HEK293 (cell line): Measurements from ENCODE around the gene CEBPG.
A peak's percentile ranks its signal among the peaks of the same experiment; 100 is the strongest.

Source experiments
- CTCF ChIA-PET: fragments of 350-600 bp; formaldehyde crosslinking; extraction: SDS; loops from one replicate; lab custom pipeline; 2021; ENCODE audit warnings: antibody characterized with exemption; lab: Yijun Ruan, JAX
- POLR2A ChIA-PET: fragments of 300-600 bp; formaldehyde crosslinking; extraction: SDS; loops from one replicate; lab custom pipeline; 2020; ENCODE audit warnings: antibody characterized with exemption, inconsistent platforms; lab: Yijun Ruan, JAX
- H3K27ac ChIP-seq: fragments of 200-500 bp; sonication (Bioruptor generic); 2 replicates; pipeline ENCODE4 v1.5.1; 2014; ENCODE audit warnings: low read depth, low read length, control low read depth, inconsistent platforms; ENCODE audit errors: extremely low read depth
- H3K36me3 ChIP-seq, 2 experiments: fragments of 200-500 bp in 1 of 2; sonication (Bioruptor generic) in 1 of 2; 1 replicate in 1 of 2; 2 replicates in 1 of 2; pipeline ENCODE4 v1.5.1; 2014 to 2017; ENCODE audit warnings: inconsistent platforms in 2 of 2, low read length in 2 of 2; ENCODE audit not compliant: control insufficient read depth in 2 of 2, insufficient read depth in 1 of 2
- H3K4me1 ChIP-seq: fragments of 200-500 bp; sonication (Bioruptor generic); 2 replicates; pipeline ENCODE4 v1.5.1; 2014; ENCODE audit warnings: mild to moderate bottlenecking, low read length, inconsistent platforms; ENCODE audit not compliant: control insufficient read depth, insufficient read depth
- H3K4me3 ChIP-seq: 2 replicates; pipeline ENCODE4 v1.5.1; 2011; ENCODE audit warnings: low read depth, mild to moderate bottlenecking, control low read depth, low read length, moderate library complexity
- H3K9me3 ChIP-seq: fragments of 200-500 bp; sonication (Bioruptor generic); 2 replicates; pipeline ENCODE4 v1.5.1; 2014; ENCODE audit warnings: low read depth, low read length, inconsistent platforms; ENCODE audit not compliant: control insufficient read depth, insufficient read depth
- AEBP2 ChIP-seq: fragments of 450-650 bp; formaldehyde crosslinking; IDR thresholded peaks from 2 replicates; pipeline ENCODE4 v1.5.1; 2016; ENCODE audit warnings: missing biosample characterization, missing genetic modification characterization, borderline replicate concordance
- HOXD13 ChIP-seq: sonication (generic); formaldehyde crosslinking; IDR thresholded peaks from 2 replicates; pipeline ENCODE4 v1.8.0; 2022; ENCODE audit warnings: missing genetic modification reagents, borderline replicate concordance
- IKZF3 ChIP-seq: fragments of 450-650 bp; IDR thresholded peaks from 2 replicates; pipeline ENCODE4 v1.5.0; 2018; ENCODE audit warnings: missing biosample characterization, mild to moderate bottlenecking, missing genetic modification characterization, moderate library complexity
- MYNN ChIP-seq: fragments of 450-650 bp; formaldehyde crosslinking; IDR thresholded peaks from 2 replicates; pipeline ENCODE4 v1.5.1; 2016; ENCODE audit warnings: missing biosample characterization, missing genetic modification characterization, borderline replicate concordance
- SALL2 ChIP-seq: fragments of 450-650 bp; formaldehyde crosslinking; IDR thresholded peaks from 2 replicates; pipeline ENCODE4 v1.5.0; 2017; ENCODE audit warnings: missing biosample characterization, mild to moderate bottlenecking, missing genetic modification characterization, borderline replicate concordance
- SETDB1 ChIP-seq: IDR thresholded peaks from one replicate; pipeline ENCODE4 v1.6.1; 2017; ENCODE audit warnings: mild to moderate bottlenecking, low read length, moderate library complexity, mixed read lengths; ENCODE audit not compliant: insufficient read length
- SP2 ChIP-seq: fragments of 450-650 bp; formaldehyde crosslinking; IDR thresholded peaks from 2 replicates; pipeline ENCODE4 v1.5.1; 2016; ENCODE audit warnings: missing biosample characterization, missing genetic modification characterization
- ZBTB48 ChIP-seq: fragments of 450-650 bp; formaldehyde crosslinking; IDR thresholded peaks from 2 replicates; pipeline ENCODE4 v1.5.1; 2016; ENCODE audit warnings: missing biosample characterization, missing genetic modification characterization
- ZEB2 ChIP-seq: fragments of 450-650 bp; formaldehyde crosslinking; IDR thresholded peaks from 2 replicates; pipeline ENCODE4 v1.5.1; 2016; ENCODE audit warnings: missing biosample characterization, missing genetic modification characterization
- ZIC2 ChIP-seq: fragments of 450-650 bp; formaldehyde crosslinking; IDR thresholded peaks from 2 replicates; pipeline ENCODE4 v1.5.1; 2016; ENCODE audit warnings: missing biosample characterization, missing genetic modification characterization
- ZNF121 ChIP-seq: fragments of 450-650 bp; formaldehyde crosslinking; IDR thresholded peaks from 2 replicates; pipeline ENCODE4 v1.5.1; 2016; ENCODE audit warnings: missing biosample characterization, missing genetic modification characterization
- ZNF169 ChIP-seq: fragments of 450-650 bp; formaldehyde crosslinking; IDR thresholded peaks from 2 replicates; pipeline ENCODE4 v1.5.1; 2016; ENCODE audit warnings: missing biosample characterization, missing genetic modification characterization
- ZNF175 ChIP-seq: fragments of 450-650 bp; formaldehyde crosslinking; IDR thresholded peaks from 2 replicates; pipeline ENCODE4 v1.5.1; 2016; ENCODE audit warnings: missing biosample characterization, missing genetic modification characterization
- ZNF202 ChIP-seq: fragments of 450-650 bp; formaldehyde crosslinking; IDR thresholded peaks from 2 replicates; pipeline ENCODE4 v1.5.1; 2016; ENCODE audit warnings: missing biosample characterization, missing genetic modification characterization, borderline replicate concordance
- ZNF214 ChIP-seq: fragments of 450-650 bp; formaldehyde crosslinking; IDR thresholded peaks from 2 replicates; pipeline ENCODE4 v1.5.1; 2017; ENCODE audit warnings: missing biosample characterization, mild to moderate bottlenecking, missing genetic modification characterization, borderline replicate concordance
- ZNF274 ChIP-seq, 2 experiments: fragments of 200-500 bp in 1 of 2; fragments of 450-650 bp in 1 of 2; sonication (Bioruptor generic) in 1 of 2; formaldehyde crosslinking in 1 of 2; IDR thresholded peaks; 2 replicates each; pipeline versions ENCODE4 v1.5.1 to v1.6.1; 2014 to 2016; ENCODE audit warnings: borderline replicate concordance in 1 of 2, inconsistent platforms in 1 of 2, low read length in 1 of 2, missing biosample characterization in 1 of 2, missing genetic modification characterization in 1 of 2
- ZNF292 ChIP-seq: fragments of 450-650 bp; formaldehyde crosslinking; IDR thresholded peaks from 2 replicates; pipeline ENCODE4 v1.5.1; 2016; ENCODE audit warnings: low read depth, missing biosample characterization, missing genetic modification characterization, borderline replicate concordance
- ZNF311 ChIP-seq: fragments of 450-650 bp; formaldehyde crosslinking; IDR thresholded peaks from 2 replicates; pipeline ENCODE4 v1.5.1; 2017; ENCODE audit warnings: missing biosample characterization, missing genetic modification characterization, borderline replicate concordance
- ZNF341 ChIP-seq: fragments of 450-650 bp; formaldehyde crosslinking; IDR thresholded peaks from 2 replicates; pipeline ENCODE4; 2016; ENCODE audit warnings: low read depth, missing biosample characterization, missing genetic modification characterization
- ZNF354C ChIP-seq: fragments of 450-650 bp; formaldehyde crosslinking; IDR thresholded peaks from 2 replicates; pipeline ENCODE4 v1.5.1; 2016; ENCODE audit warnings: missing biosample characterization, missing genetic modification characterization, low read depth, borderline replicate concordance
- ZNF366 ChIP-seq: fragments of 450-650 bp; formaldehyde crosslinking; conservative IDR thresholded peaks from 2 replicates; pipeline ENCODE4 v1.5.1; 2016; ENCODE audit warnings: missing biosample characterization, missing genetic modification characterization
- ZNF416 ChIP-seq: fragments of 450-650 bp; formaldehyde crosslinking; IDR thresholded peaks from 2 replicates; pipeline ENCODE4 v1.5.1; 2016; ENCODE audit warnings: missing biosample characterization, missing genetic modification characterization
- ZNF558 ChIP-seq: fragments of 450-650 bp; formaldehyde crosslinking; IDR thresholded peaks from 2 replicates; pipeline ENCODE4 v1.5.1; 2016; ENCODE audit warnings: missing biosample characterization, missing genetic modification characterization
- ZNF571 ChIP-seq: fragments of 450-650 bp; formaldehyde crosslinking; IDR thresholded peaks from 2 replicates; pipeline ENCODE4 v1.5.0; 2017; ENCODE audit warnings: missing biosample characterization, missing genetic modification characterization
- ZNF600 ChIP-seq: fragments of 450-650 bp; formaldehyde crosslinking; IDR thresholded peaks from 2 replicates; pipeline ENCODE4 v1.5.1; 2016; ENCODE audit warnings: missing biosample characterization, missing genetic modification characterization
- ZNF660 ChIP-seq: fragments of 450-650 bp; IDR thresholded peaks from 2 replicates; pipeline ENCODE4 v1.5.1; 2018; ENCODE audit warnings: missing biosample characterization, mild to moderate bottlenecking, missing genetic modification characterization
- TF ChIP-seq, protein P1 (sequence below): fragments of 450-650 bp; formaldehyde crosslinking; IDR thresholded peaks from 2 replicates; pipeline ENCODE4 v1.5.1; 2016; ENCODE audit warnings: missing biosample characterization, missing genetic modification characterization
- TF ChIP-seq, protein P2 (sequence below): fragments of 450-650 bp; formaldehyde crosslinking; IDR thresholded peaks from 2 replicates; pipeline ENCODE4 v1.5.1; 2016; ENCODE audit warnings: missing biosample characterization, missing genetic modification characterization, borderline replicate concordance
- TF ChIP-seq, protein P3 (sequence below): fragments of 450-650 bp; formaldehyde crosslinking; IDR thresholded peaks from 2 replicates; pipeline ENCODE4 v1.5.1; 2017; ENCODE audit warnings: missing biosample characterization, missing genetic modification characterization

CEBPG gene

GRCh38 chr19:33366897-33367296 lies 6.6 kb upstream of the CEBPG start (continued):
- TF ChIP-seq ZNF274 (IDR thresholded peaks at IDR 0.05; ENCODE audit: low read length), result no peak
- TF ChIP-seq ZNF274 (tag by site-specific recombination; IDR thresholded peaks at IDR 0.05; ENCODE audit: borderline replicate concordance), result no peak
- TF ChIP-seq SALL2, result no peak
- no peak for TF ChIP-seq ZNF121 (tag by site-specific recombination)
- no peak for TF ChIP-seq ZNF660
- TF ChIP-seq ZIC2 (tag by site-specific recombination), result no peak
- TF ChIP-seq ZNF341 (tag by site-specific recombination), result no peak
- TF ChIP-seq, protein P1, sequence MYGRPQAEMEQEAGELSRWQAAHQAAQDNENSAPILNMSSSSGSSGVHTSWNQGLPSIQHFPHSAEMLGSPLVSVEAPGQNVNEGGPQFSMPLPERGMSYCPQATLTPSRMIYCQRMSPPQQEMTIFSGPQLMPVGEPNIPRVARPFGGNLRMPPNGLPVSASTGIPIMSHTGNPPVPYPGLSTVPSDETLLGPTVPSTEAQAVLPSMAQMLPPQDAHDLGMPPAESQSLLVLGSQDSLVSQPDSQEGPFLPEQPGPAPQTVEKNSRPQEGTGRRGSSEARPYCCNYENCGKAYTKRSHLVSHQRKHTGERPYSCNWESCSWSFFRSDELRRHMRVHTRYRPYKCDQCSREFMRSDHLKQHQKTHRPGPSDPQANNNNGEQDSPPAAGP (tag by site-specific recombination), result no peak
- TF ChIP-seq SP2 (tag by site-specific recombination), result no peak
- TF ChIP-seq ZNF169 (tag by site-specific recombination), result no peak
- no peak for TF ChIP-seq ZNF366

DNA sequence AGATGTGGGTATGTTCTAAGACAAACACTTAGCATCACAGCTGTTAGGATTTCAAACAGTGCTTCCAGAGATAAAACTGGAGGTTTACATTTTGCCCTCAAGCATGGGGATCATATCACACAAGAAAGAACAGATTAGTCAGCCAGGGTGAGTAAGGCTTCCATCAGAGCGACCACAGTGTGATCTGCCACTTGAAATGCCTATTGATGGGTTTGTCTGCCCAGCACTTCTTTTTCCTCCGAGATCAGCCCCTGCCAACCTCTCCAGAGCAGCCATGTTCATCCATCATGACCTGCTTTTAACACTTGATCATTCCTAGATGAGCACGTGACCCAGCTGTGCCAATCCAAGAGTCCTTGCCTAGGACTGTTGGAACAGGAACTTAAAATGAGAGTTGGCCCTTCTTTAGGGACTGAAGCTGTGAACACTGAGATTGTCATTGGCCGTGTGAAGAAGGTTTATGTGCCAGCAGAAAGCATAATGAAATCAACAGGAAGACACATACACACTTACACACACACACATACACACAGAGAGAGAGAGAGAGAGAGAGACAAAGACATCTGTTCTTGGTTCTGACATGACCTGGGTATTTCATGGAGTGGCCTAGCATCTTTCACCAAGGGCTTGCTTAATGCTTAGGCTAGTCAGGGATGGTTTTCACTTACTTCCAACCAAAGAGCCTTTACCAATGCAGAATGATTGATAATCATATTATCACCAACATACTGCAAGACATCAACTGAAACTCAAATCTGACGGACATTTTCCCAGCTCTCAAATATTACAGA lies 5.2 kb upstream of the CEBPG start:
- CTCF ChIA-PET, result interaction anchor here (0.5 to 1.6 kb wide), 6 partner anchors 12 to 413 kb away, joined by 3 to 6 read pairs (median 3); no protein-coding TSS in a partner anchor
- H3K27ac ChIP-seq, result no peak overlapping the region
- POLR2A ChIA-PET, result interaction anchor here (1.0 to 1.5 kb wide), 2 partner anchors 10 to 66 kb away, joined by 4 to 5 read pairs; no protein-coding TSS in a partner anchor
- H3K9me3 ChIP-seq, result no peaks in the 10 kb centered on the region; the same call in 1 of the 2 replicates
- H3K36me3 ChIP-seq, result no peaks in the 10 kb centered on the region
- no peak overlapping the region for H3K4me3 ChIP-seq
- peaks cover 2% of the 10 kb centered on the region; the same call in 1 of the 2 replicates for H3K4me1 ChIP-seq
- TF ChIP-seq, protein P2, sequence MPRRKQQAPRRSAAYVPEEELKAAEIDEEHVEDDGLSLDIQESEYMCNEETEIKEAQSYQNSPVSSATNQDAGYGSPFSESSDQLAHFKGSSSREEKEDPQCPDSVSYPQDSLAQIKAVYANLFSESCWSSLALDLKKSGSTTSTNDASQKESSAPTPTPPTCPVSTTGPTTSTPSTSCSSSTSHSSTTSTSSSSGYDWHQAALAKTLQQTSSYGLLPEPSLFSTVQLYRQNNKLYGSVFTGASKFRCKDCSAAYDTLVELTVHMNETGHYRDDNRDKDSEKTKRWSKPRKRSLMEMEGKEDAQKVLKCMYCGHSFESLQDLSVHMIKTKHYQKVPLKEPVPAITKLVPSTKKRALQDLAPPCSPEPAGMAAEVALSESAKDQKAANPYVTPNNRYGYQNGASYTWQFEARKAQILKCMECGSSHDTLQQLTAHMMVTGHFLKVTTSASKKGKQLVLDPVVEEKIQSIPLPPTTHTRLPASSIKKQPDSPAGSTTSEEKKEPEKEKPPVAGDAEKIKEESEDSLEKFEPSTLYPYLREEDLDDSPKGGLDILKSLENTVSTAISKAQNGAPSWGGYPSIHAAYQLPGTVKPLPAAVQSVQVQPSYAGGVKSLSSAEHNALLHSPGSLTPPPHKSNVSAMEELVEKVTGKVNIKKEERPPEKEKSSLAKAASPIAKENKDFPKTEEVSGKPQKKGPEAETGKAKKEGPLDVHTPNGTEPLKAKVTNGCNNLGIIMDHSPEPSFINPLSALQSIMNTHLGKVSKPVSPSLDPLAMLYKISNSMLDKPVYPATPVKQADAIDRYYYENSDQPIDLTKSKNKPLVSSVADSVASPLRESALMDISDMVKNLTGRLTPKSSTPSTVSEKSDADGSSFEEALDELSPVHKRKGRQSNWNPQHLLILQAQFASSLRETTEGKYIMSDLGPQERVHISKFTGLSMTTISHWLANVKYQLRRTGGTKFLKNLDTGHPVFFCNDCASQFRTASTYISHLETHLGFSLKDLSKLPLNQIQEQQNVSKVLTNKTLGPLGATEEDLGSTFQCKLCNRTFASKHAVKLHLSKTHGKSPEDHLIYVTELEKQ (tag by site-specific recombination), result no peak
- TF ChIP-seq HOXD13 (CRISPR knock-in tag) (no peak), ZNF292 (tag by site-specific recombination) (no peak), ZNF341 (tag by site-specific recombination) (no peak), ZNF202 (tag by site-specific recombination) (no peak), SETDB1 (peak; percentile 65), AEBP2 (tag by site-specific recombination) (no peak), ZNF558 (tag by site-specific recombination) (no peak), ZNF175 (tag by site-specific recombination) (no peak), ZNF600 (tag by site-specific recombination) (peak; percentile 76), ZNF311 (peak; percentile 70; the same call in 1 of the 2 replicates), ZNF354C (tag by site-specific recombination) (no peak), MYNN (no peak), IKZF3 (tag by site-specific recombination) (no peak), ZEB2 (tag by site-specific recombination) (no peak), ZNF571 (tag by site-specific recombination) (no peak), ZNF214 (tag by site-specific recombination) (no peak), ZBTB48 (tag by site-specific recombination) (peak; percentile 16; the same call in 1 of the 2 replicates), ZNF416 (tag by site-specific recombination) (no peak)
- TF ChIP-seq, protein P3, sequence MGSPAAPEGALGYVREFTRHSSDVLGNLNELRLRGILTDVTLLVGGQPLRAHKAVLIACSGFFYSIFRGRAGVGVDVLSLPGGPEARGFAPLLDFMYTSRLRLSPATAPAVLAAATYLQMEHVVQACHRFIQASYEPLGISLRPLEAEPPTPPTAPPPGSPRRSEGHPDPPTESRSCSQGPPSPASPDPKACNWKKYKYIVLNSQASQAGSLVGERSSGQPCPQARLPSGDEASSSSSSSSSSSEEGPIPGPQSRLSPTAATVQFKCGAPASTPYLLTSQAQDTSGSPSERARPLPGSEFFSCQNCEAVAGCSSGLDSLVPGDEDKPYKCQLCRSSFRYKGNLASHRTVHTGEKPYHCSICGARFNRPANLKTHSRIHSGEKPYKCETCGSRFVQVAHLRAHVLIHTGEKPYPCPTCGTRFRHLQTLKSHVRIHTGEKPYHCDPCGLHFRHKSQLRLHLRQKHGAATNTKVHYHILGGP (tag by site-specific recombination), result no peak
